Parathyroid adenoma (tissue), 2 donors: Measurements from ENCODE around the gene TRAM2.

Source experiments
- H2AFZ ChIP-seq: fragments of 300-600 bp; sonication (generic); one replicate; pipeline ENCODE4 v1.7.0; 2017; ENCODE audit warnings: antibody characterized with exemption, mild to moderate bottlenecking
- H3K27ac ChIP-seq: fragments of 300-600 bp; sonication (generic); one replicate; pipeline ENCODE4 v1.7.0; 2017
- H3K27me3 ChIP-seq: fragments of 300-600 bp; sonication (generic); one replicate; pipeline ENCODE4 v1.7.0; 2017; ENCODE audit warnings: low read length; ENCODE audit not compliant: control insufficient read depth, insufficient read depth
- H3K36me3 ChIP-seq: fragments of 300-600 bp; sonication (generic); one replicate; pipeline ENCODE4 v1.7.0; 2017; ENCODE audit warnings: low read length; ENCODE audit not compliant: control insufficient read depth, insufficient read depth
- H3K4me1 ChIP-seq: fragments of 300-600 bp; sonication (generic); one replicate; pipeline ENCODE4 v1.7.0; 2017; ENCODE audit warnings: control low read depth
- H3K4me2 ChIP-seq: fragments of 300-600 bp; sonication (generic); one replicate; pipeline ENCODE4 v1.7.0; 2017; ENCODE audit warnings: low read length
- H3K4me3 ChIP-seq: fragments of 300-600 bp; sonication (generic); one replicate; pipeline ENCODE4 v1.7.0; 2017; ENCODE audit warnings: low read depth, low read length
- H3K79me2 ChIP-seq: fragments of 300-600 bp; sonication (generic); one replicate; pipeline ENCODE4 v1.7.0; 2017; ENCODE audit warnings: control low read depth
- H3K9ac ChIP-seq: fragments of 300-600 bp; sonication (generic); one replicate; pipeline ENCODE4 v1.7.0; 2017; ENCODE audit warnings: mild to moderate bottlenecking
- H3K9me3 ChIP-seq: fragments of 300-600 bp; sonication (generic); one replicate; pipeline ENCODE4 v1.7.0; 2017; ENCODE audit warnings: low read length; ENCODE audit not compliant: control insufficient read depth
- CTCF ChIP-seq: fragments of 300-600 bp; sonication (generic); IDR thresholded peaks from one replicate; pipeline ENCODE4 v1.7.0; 2017; ENCODE audit warnings: antibody characterized with exemption, mild to moderate bottlenecking
- donor health status: primary hyperparathyroidism.

TRAM2 gene

DNA sequence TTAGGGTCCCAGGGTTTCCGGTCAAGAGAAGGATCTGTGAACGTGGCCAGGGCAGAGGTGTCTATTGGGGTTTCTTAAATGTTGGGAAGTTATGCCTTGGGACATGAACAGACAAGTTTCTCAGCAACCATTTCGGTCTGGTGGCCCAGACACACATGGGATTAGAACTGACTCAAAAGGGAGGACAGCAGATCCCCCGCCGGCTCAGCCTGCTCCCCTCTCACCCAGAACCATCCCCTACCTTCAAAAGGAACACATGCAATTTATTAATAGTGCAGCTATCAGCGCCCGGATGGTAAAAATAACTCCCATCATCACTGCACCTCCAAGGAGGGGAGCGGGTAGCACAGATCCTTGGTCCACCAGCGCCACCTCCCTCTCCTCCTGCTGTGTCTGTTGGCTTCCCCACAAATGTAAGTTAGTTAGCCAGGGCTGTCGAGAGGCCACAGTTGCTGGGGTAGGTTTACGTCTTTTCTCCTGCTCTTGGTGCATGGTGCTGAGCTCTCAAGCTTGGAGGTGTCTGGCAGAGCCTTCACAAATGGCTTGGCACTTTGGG lies 77.1 kb downstream of the TRAM2 start:
- no peaks in the 10 kb centered on the region for H3K27me3 ChIP-seq
- H3K4me2 ChIP-seq, result no peak overlapping the region
- H3K36me3 ChIP-seq, result no peaks in the 10 kb centered on the region
- no peak overlapping the region for H3K27ac ChIP-seq
- H3K4me1 ChIP-seq, result peaks cover 3% of the 10 kb centered on the region
- H3K9ac ChIP-seq, result no peak overlapping the region
- H3K79me2 ChIP-seq, result no peaks in the 10 kb centered on the region
- H2AFZ ChIP-seq, result no peak overlapping the region
- TF ChIP-seq CTCF, result no peak
- H3K4me3 ChIP-seq, result no peak overlapping the region
- no peaks in the 10 kb centered on the region for H3K9me3 ChIP-seq

- Histone ChIP-seq H3K36me3 (no peaks in the 10 kb centered on the region), H3K27me3 (no peaks in the 10 kb centered on the region), H3K9me3 (no peaks in the 10 kb centered on the region), H3K79me2 (no peaks in the 10 kb centered on the region), H2AFZ (no peak overlapping the region), H3K9ac (no peak overlapping the region), H3K27ac (no peak overlapping the region), H3K4me3 (no peak overlapping the region), H3K4me2 (no peak overlapping the region), H3K4me1 (peaks cover 3% of the 10 kb centered on the region)
- TF ChIP-seq CTCF, result no peak
These were observed 77.8 kb downstream of the TRAM2 start for GRCh38 chr6:52499026-52499425.

DNA sequence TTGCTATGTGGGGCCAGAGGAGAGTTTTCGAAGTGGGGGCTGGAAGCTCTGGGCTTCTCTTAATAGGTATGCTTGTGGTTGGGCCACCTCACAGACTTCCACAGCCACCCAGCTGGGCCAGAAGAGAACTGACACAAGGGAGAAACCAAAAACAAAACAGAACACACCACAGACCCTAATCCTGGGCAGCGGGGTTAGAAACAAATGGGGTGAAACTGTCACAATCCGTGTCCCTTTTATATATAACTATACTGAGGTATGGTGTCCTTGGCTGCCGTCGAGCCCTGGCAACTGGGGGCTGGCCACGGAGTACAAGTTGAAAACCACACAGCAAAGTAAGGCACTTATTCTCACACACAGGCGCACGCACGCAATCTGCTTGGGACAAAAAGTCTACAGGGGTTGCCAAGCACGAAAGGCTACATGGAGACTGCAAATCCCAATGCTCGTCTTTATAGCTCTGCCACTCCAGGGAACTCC lies 78.3 kb downstream of the TRAM2 start:
- Histone ChIP-seq H3K79me2 (no peaks in the 10 kb centered on the region), H3K4me1 (no peaks in the 10 kb centered on the region), H3K27ac (no peak overlapping the region), H3K27me3 (no peaks in the 10 kb centered on the region), H3K4me2 (no peak overlapping the region), H3K9ac (no peak overlapping the region), H3K36me3 (no peaks in the 10 kb centered on the region), H2AFZ (no peak overlapping the region), H3K4me3 (no peak overlapping the region), H3K9me3 (no peaks in the 10 kb centered on the region)
- TF ChIP-seq CTCF, result no peak

- no peak for TF ChIP-seq CTCF
- no peaks in the 10 kb centered on the region for H3K36me3 ChIP-seq
- H3K27ac ChIP-seq, result no peak overlapping the region
These were observed 79.0 kb downstream of the TRAM2 start for GRCh38 chr6:52497652-52498408.

GRCh38 chr6:52496631-52497030 lies 80.2 kb downstream of the TRAM2 start:
- no peak overlapping the region for H3K4me2 ChIP-seq
- no peaks in the 10 kb centered on the region for H3K36me3 ChIP-seq
- H3K4me1 ChIP-seq, result no peaks in the 10 kb centered on the region
- no peaks in the 10 kb centered on the region for H3K27me3 ChIP-seq
- no peak overlapping the region for H3K9ac ChIP-seq
- H3K27ac ChIP-seq, result no peak overlapping the region
- H3K79me2 ChIP-seq, result no peaks in the 10 kb centered on the region
- no peak overlapping the region for H2AFZ ChIP-seq
- no peak for TF ChIP-seq CTCF
- no peak overlapping the region for H3K4me3 ChIP-seq
- no peaks in the 10 kb centered on the region for H3K9me3 ChIP-seq

More at GRCh38 chr6:52497652-52498408, 79.0 kb downstream of the TRAM2 start:
- no peak overlapping the region for H3K4me2 ChIP-seq
- H3K79me2 ChIP-seq, result no peaks in the 10 kb centered on the region
- H3K27me3 ChIP-seq, result no peaks in the 10 kb centered on the region
- H3K4me3 ChIP-seq, result no peak overlapping the region
- no peak overlapping the region for H2AFZ ChIP-seq
- no peaks in the 10 kb centered on the region for H3K9me3 ChIP-seq
- no peak overlapping the region for H3K9ac ChIP-seq
- no peaks in the 10 kb centered on the region for H3K4me1 ChIP-seq
